ENCODE results near the gene SLC17A2. TPM values are rescaled to one million over a fixed set of nuclear protein-coding genes. Genes with fewer than 3 reads are reported as not detected.

SLC17A2 gene
- total RNA-seq, 2 experiments from 2014 or later = not detected

- Mint-ChIP-seq H3K4me3 (no peak overlapping the region), H3K36me3 (peaks cover 2% of the 10 kb centered on the region), H3K9me3 (peaks cover 2% of the 10 kb centered on the region), H3K4me1 (no peaks in the 10 kb centered on the region), H3K27me3 (peaks cover 8% of the 10 kb centered on the region), H3K27ac (no peak overlapping the region)
- no peak for DNase-seq
Measured at GRCh38 chr6:25889877-25890853, 40.3 kb downstream of the SLC17A2 start.

GRCh38 chr6:25888626-25889025, 41.9 kb downstream of the SLC17A2 start:
- Mint-ChIP-seq H3K4me1 (peaks cover 2% of the 10 kb centered on the region), H3K27me3 (peaks cover 8% of the 10 kb centered on the region)
- no peak for DNase-seq

GRCh38 chr6:25886066-25886465, 44.4 kb downstream of the SLC17A2 start:
- H3K4me1 Mint-ChIP-seq = peaks cover 2% of the 10 kb centered on the region
- peaks cover 2% of the 10 kb centered on the region for H3K9me3 Mint-ChIP-seq
- H3K27ac Mint-ChIP-seq = no peak overlapping the region
- H3K27me3 Mint-ChIP-seq = peaks cover 4% of the 10 kb centered on the region
- no peak for DNase-seq
- no peak overlapping the region for H3K4me3 Mint-ChIP-seq
- H3K36me3 Mint-ChIP-seq = peaks cover 2% of the 10 kb centered on the region

More at GRCh38 chr6:25888626-25889025, 41.9 kb downstream of the SLC17A2 start:
- no peak overlapping the region for H3K4me3 Mint-ChIP-seq
- peaks cover 2% of the 10 kb centered on the region for H3K9me3 Mint-ChIP-seq
- H3K27ac Mint-ChIP-seq = no peak overlapping the region
- peaks cover 2% of the 10 kb centered on the region for H3K36me3 Mint-ChIP-seq

GRCh38 chr6:25883991-25884390, 46.5 kb downstream of the SLC17A2 start:
- H3K4me1 Mint-ChIP-seq = peaks cover 2% of the 10 kb centered on the region
- no peak overlapping the region for H3K4me3 Mint-ChIP-seq
- H3K36me3 Mint-ChIP-seq = peaks cover 2% of the 10 kb centered on the region
- H3K9me3 Mint-ChIP-seq = peaks cover 2% of the 10 kb centered on the region
- no peak for DNase-seq
- H3K27ac Mint-ChIP-seq = no peak overlapping the region
- H3K27me3 Mint-ChIP-seq = peaks cover 4% of the 10 kb centered on the region

GRCh38 chr6:25883536-25883935, 47.0 kb downstream of the SLC17A2 start:
- peaks cover 8% of the 10 kb centered on the region for H3K27me3 Mint-ChIP-seq
- no peak overlapping the region for H3K4me3 Mint-ChIP-seq
- no peak for DNase-seq
- no peak overlapping the region for H3K27ac Mint-ChIP-seq
- H3K36me3 Mint-ChIP-seq = peaks cover 2% of the 10 kb centered on the region
- H3K4me1 Mint-ChIP-seq = peaks cover 2% of the 10 kb centered on the region
- H3K9me3 Mint-ChIP-seq = peaks cover 2% of the 10 kb centered on the region

- DNase-seq = peak; percentile 25
- Mint-ChIP-seq H3K27me3 (peaks cover 8% of the 10 kb centered on the region), H3K36me3 (peaks cover 2% of the 10 kb centered on the region), H3K27ac (peak overlapping the region; percentile 3), H3K9me3 (peaks cover 2% of the 10 kb centered on the region), H3K4me3 (peak overlapping the region; percentile 77), H3K4me1 (peaks cover 2% of the 10 kb centered on the region)
Measured at GRCh38 chr6:25882051-25882496, 48.4 kb downstream of the SLC17A2 start.

GRCh38 chr6:25880601-25881000, 49.9 kb downstream of the SLC17A2 start:
- Mint-ChIP-seq H3K27ac (no peak overlapping the region), H3K9me3 (no peaks in the 10 kb centered on the region), H3K4me3 (no peak overlapping the region), H3K4me1 (peaks cover 2% of the 10 kb centered on the region), H3K36me3 (no peaks in the 10 kb centered on the region), H3K27me3 (peaks cover 5% of the 10 kb centered on the region)
- DNase-seq = no peak

GRCh38 chr6:25878721-25879322, 51.7 kb downstream of the SLC17A2 start:
- Mint-ChIP-seq H3K9me3 (no peaks in the 10 kb centered on the region), H3K36me3 (no peaks in the 10 kb centered on the region), H3K4me3 (no peak overlapping the region), H3K4me1 (peaks cover 4% of the 10 kb centered on the region), H3K27me3 (peaks cover 5% of the 10 kb centered on the region), H3K27ac (no peak overlapping the region)
- no peak for DNase-seq

GRCh38 chr6:25875926-25876602, 54.4 kb downstream of the SLC17A2 start:
- Mint-ChIP-seq H3K27me3 (peaks cover 5% of the 10 kb centered on the region), H3K36me3 (no peaks in the 10 kb centered on the region), H3K9me3 (no peaks in the 10 kb centered on the region), H3K27ac (no peak overlapping the region), H3K4me1 (peaks cover 9% of the 10 kb centered on the region), H3K4me3 (no peak overlapping the region)
- no peak for DNase-seq

GRCh38 chr6:25875563-25875905, 55.0 kb downstream of the SLC17A2 start:
- Mint-ChIP-seq H3K4me1 (peaks cover 9% of the 10 kb centered on the region), H3K27ac (no peak overlapping the region), H3K27me3 (peaks cover 5% of the 10 kb centered on the region), H3K36me3 (no peaks in the 10 kb centered on the region), H3K4me3 (no peak overlapping the region), H3K9me3 (no peaks in the 10 kb centered on the region)
- no peak for DNase-seq

- Mint-ChIP-seq H3K27me3 (peaks cover 5% of the 10 kb centered on the region), H3K36me3 (no peaks in the 10 kb centered on the region), H3K9me3 (no peaks in the 10 kb centered on the region), H3K27ac (no peak overlapping the region), H3K4me1 (peaks cover 9% of the 10 kb centered on the region), H3K4me3 (no peak overlapping the region)
- no peak for DNase-seq
Measured at GRCh38 chr6:25874822-25875562, 55.5 kb downstream of the SLC17A2 start.

- H3K4me1 Mint-ChIP-seq = peaks cover 9% of the 10 kb centered on the region
- no peaks in the 10 kb centered on the region for H3K9me3 Mint-ChIP-seq
- H3K27me3 Mint-ChIP-seq = peaks cover 5% of the 10 kb centered on the region
- no peaks in the 10 kb centered on the region for H3K36me3 Mint-ChIP-seq
- H3K27ac Mint-ChIP-seq = no peak within 1 kb of the TSS
- DNase-seq = no peak
- no peak within 1 kb of the TSS for H3K4me3 Mint-ChIP-seq
Measured at GRCh38 chr6:25874118-25874517, 56.4 kb downstream of the SLC17A2 start, which contains the start of gene SLC17A3. Gene SLC17A3 (minus strand): TSS chr6:25874243. CDS start chr6:25868387, 5,856 bp downstream.

- Mint-ChIP-seq H3K9me3 (no peaks in the 10 kb centered on the region), H3K36me3 (no peaks in the 10 kb centered on the region), H3K4me3 (no peak overlapping the region), H3K27ac (no peak overlapping the region), H3K27me3 (no peaks in the 10 kb centered on the region), H3K4me1 (peaks cover 11% of the 10 kb centered on the region)
- DNase-seq = no peak
Measured at GRCh38 chr6:25872814-25873213, 57.7 kb downstream of the SLC17A2 start.

- Mint-ChIP-seq H3K4me3 (no peak overlapping the region), H3K36me3 (no peaks in the 10 kb centered on the region), H3K4me1 (peaks cover 21% of the 10 kb centered on the region), H3K9me3 (no peaks in the 10 kb centered on the region), H3K27ac (no peak overlapping the region), H3K27me3 (no peaks in the 10 kb centered on the region)
- no peak for DNase-seq
Measured at GRCh38 chr6:25869840-25870239, 60.7 kb downstream of the SLC17A2 start.

Data from activated naive CD8-positive, alpha-beta T cell treated with anti-CD3 and anti-CD28 coated beads for 36 hours (primary cell).